Fibroblast of villous mesenchyme (primary cell): ENCODE measurements around the gene ANO5. TPM values are rescaled to one million over a fixed set of nuclear protein-coding genes. Genes with fewer than 3 reads are reported as not detected.

Source experiments
- DNase-seq: peaks from one replicate; pipeline ENCODE4 v3.0.0-alpha.2; 2010; ENCODE audit warnings: low read depth
- H3K4me3 ChIP-seq: 2 replicates; pipeline ENCODE4 v1.5.1; 2011; ENCODE audit warnings: low read depth, mild to moderate bottlenecking, low read length
- total RNA-seq: library from RNA; depleted of rRNA; stranded (reverse); fragments of >200 nt; gene quantifications from 2 replicates; pipeline ENCODE4 v1.2.3, GENCODE V29; 2012
- TF ChIP-seq, protein P1 (sequence below): IDR thresholded peaks from 2 replicates; pipeline ENCODE4 v1.5.1; 2012; ENCODE audit warnings: low read depth, mild to moderate bottlenecking, low read length; ENCODE audit not compliant: insufficient read depth

Gene ANO5
- total RNA-seq, 1 donor: under 0.01 TPM

DNA sequence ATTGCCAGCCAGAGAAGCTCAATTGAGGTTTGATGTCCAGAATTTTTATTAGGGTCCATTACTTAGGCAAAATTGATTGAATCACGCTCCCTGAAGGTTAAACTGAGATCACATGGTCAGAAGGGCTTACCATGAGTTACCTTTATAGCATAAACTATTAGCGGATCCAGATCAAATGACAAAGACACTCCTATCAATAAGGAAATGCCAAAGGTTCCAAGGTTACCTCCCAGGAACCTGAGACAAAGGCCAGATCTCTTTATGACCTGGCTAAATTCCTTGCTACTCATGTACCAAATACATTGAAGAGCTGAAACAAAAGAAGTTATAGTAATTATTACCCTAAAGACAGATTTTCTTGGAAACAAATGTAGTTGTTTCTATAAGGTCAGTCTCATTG is 27.8 kb upstream of the ANO5 start:
- H3K4me3 ChIP-seq: no peak overlapping the region
- no peak for DNase-seq
- TF ChIP-seq, protein P1, sequence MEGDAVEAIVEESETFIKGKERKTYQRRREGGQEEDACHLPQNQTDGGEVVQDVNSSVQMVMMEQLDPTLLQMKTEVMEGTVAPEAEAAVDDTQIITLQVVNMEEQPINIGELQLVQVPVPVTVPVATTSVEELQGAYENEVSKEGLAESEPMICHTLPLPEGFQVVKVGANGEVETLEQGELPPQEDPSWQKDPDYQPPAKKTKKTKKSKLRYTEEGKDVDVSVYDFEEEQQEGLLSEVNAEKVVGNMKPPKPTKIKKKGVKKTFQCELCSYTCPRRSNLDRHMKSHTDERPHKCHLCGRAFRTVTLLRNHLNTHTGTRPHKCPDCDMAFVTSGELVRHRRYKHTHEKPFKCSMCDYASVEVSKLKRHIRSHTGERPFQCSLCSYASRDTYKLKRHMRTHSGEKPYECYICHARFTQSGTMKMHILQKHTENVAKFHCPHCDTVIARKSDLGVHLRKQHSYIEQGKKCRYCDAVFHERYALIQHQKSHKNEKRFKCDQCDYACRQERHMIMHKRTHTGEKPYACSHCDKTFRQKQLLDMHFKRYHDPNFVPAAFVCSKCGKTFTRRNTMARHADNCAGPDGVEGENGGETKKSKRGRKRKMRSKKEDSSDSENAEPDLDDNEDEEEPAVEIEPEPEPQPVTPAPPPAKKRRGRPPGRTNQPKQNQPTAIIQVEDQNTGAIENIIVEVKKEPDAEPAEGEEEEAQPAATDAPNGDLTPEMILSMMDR: no peak

DNA sequence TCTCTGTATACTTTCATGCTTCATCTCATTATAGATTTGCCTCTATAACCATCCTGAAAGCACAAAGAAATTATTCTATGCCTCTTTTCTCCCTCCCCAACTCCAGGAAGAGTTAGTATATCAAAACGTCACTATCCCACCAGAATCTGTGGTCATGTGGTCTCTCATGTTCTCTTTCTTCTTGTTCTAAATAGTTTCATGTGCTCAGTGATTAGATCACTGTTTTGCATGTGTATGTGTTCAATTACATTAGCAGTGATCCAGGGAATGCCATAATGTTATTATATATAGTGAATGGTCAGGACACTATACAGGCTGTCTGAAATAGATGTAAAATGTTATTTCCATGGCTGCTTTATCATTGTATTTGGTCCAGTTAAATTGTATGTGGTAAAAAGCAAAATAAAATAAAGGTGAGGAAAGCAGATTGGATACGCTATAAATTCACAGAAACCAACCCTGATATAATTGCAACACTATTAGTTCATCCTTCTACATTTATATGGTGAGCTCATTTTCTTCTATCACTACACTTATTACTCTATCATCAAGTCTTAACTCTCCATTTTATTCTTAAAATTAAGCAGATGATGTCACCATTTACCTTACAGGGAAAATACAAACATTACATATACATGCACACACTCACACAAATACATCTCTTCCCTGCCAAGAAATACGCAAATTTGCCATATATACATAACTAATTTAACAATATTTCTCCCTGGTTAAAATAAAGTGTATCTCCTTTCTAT is 26.9 kb upstream of the ANO5 start:
- no peak overlapping the region for H3K4me3 ChIP-seq
- no peak for DNase-seq
- TF ChIP-seq, protein P1: no peak

DNA sequence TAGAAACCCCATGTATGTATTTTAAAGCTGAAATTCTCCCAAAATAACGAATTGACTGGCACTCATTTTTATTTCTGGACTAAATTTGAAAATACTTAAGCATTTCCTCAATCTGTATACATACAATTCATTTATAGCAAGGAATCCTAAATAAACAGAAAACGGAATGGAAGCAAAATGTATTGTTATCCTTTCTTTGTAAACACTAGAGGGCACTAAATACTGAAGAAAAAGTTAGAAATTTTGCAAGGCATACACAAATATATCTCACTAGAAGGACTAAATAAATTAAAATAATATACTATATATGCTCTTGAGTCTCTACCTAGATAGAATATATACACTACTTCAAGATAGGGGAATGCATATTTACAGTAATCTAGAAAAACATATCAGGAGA is 23.1 kb upstream of the ANO5 start:
- TF ChIP-seq, protein P1: no peak
- no peak for DNase-seq

DNA sequence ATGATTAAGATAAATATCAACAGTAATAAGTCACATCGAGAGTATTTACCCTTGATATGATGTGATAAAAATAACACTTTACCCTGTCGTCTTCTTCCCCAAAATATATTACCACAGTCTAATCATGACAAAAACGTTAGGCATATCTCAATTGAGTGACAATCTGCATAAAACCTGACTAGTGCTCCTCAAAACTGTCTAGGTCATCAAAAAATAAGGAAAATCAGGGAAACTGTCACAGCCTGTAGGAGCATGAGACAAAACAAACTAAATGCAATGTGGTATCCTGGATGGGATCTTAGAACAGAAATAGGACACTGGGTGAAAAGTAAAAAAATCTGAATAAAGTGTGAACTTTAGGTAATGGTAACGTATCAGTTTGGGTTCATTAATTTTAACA is 19.4 kb upstream of the ANO5 start:
- TF ChIP-seq, protein P1: no peak
- DNase-seq: no peak
- H3K4me3 ChIP-seq: no peak overlapping the region

More for the DNA sequence above, 23.1 kb upstream of the ANO5 start:
- no peak overlapping the region for H3K4me3 ChIP-seq

DNA sequence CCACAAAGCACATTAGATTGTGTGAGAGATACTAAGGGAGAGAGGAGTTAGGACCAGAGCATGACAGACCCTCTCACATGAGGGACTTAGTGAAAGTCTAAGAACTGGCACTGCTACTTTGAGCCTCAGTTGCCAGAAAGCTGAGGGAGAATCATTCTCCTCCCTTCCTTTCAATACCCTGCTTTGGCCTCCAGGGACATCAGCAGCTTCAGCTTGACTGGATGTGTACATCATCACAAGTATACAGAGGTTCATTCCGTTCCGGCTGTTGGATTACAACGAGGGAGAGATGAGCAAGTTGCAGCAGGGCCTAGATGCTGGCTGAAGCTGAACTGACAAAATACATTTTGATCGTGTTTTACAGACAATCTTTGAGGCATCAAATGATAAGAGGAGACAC is 15.7 kb upstream of the ANO5 start:
- H3K4me3 ChIP-seq: no peak overlapping the region
- TF ChIP-seq, protein P1: no peak

DNA sequence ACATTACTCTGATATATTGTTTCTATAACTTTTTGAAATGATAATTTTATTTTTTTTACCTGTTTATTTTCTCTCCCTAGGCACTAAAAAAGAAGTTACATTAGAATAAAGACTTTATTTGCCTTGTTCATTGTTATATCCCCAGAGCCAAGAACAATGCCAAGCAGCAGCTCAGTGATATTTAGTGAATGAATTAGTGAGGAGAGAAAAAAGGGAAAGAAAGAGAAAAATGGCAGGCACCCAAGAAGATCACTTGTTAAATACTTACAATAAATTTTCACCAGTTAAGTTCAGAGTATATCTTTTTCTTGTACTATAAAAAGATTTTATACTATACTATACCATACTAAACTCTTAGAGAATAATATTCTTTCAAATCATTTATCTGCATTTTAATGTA is 13.3 kb upstream of the ANO5 start:
- DNase-seq: no peak
- TF ChIP-seq, protein P1: no peak
- no peak overlapping the region for H3K4me3 ChIP-seq

More for the DNA sequence above, 15.7 kb upstream of the ANO5 start:
- DNase-seq: no peak

DNA sequence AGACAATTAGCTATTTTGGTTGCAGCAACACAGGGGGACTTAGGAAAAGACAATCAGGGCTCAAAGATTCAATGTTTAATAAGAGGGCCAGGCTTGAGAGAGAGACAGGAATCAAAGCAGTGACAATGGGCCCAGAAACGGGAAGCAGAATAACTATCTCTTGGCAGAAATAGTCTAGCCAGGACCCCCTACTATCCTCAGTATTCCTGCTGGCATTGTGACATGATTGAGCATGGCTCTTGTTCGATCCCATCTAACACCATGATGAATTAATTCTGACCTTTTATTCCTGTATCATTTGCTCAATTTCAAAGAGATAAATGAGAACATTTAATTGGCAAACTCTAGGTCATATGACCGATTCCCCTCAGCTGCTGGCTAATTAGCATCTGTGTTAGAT is 12.8 kb upstream of the ANO5 start:
- H3K4me3 ChIP-seq: no peak overlapping the region
- no peak for DNase-seq
- TF ChIP-seq, protein P1: no peak
